Measurements from ENCODE around the gene AGT.
"Not testable (repeated sequence)": the region's sequence is repeated elsewhere in the genome, so short reads cannot be mapped to it uniquely, and the experiment has no call there.

- TF ChIP-seq POLR2AphosphoS5, CTCF (IDR thresholded peaks at IDR 0.05): not testable (repeated sequence)
Measured at GRCh38 chr1:230721849-230722522, 8.1 kb upstream of the AGT start.
